Neural crest cell (in vitro differentiated cells): ENCODE results near the gene TNFAIP1. TPM values are rescaled to one million over a fixed set of nuclear protein-coding genes. Genes with fewer than 3 reads are reported as not detected.

Experiments
- DNase-seq: peaks from one replicate; pipeline ENCODE4 v3.0.0; 2021; ENCODE audit warnings: low read depth, mixed read lengths, low spot score
- H3K27ac Mint-ChIP-seq: one replicate; pipeline ENCODE4 v1.8.0; 2021; ENCODE audit warnings: mild to moderate bottlenecking, mixed read lengths; ENCODE audit not compliant: unreplicated experiment
- H3K27me3 Mint-ChIP-seq: 2 replicates; pipeline ENCODE4 v1.8.0; 2021; ENCODE audit warnings: low read depth, mild to moderate bottlenecking, mixed read lengths
- H3K36me3 Mint-ChIP-seq: 2 replicates; pipeline ENCODE4 v1.8.0; 2021; ENCODE audit warnings: low read depth, mild to moderate bottlenecking, mixed read lengths
- H3K4me1 Mint-ChIP-seq: 2 replicates; pipeline ENCODE4 v1.8.0; 2021; ENCODE audit warnings: mixed read lengths
- H3K4me3 Mint-ChIP-seq: one replicate; pipeline ENCODE4 v1.8.0; 2021; ENCODE audit warnings: mild to moderate bottlenecking, mixed read lengths
- H3K9me3 Mint-ChIP-seq: 2 replicates; pipeline ENCODE4 v1.8.0; 2021; ENCODE audit warnings: mixed read lengths
- total RNA-seq: library from RNA; stranded (reverse); gene quantifications from 2 replicates; pipeline ENCODE4 v1.2.1, GENCODE V29; 2021
- TF ChIP-seq, protein P1 (sequence below): fragments of 200-600 bp; sonication (generic); conservative IDR thresholded peaks from 2 replicates; pipeline ENCODE4 v1.5.0; 2021; ENCODE audit warnings: antibody characterized with exemption, mild to moderate bottlenecking

TNFAIP1 gene
- total RNA-seq, 1 donor from 2014 or later: 38.2 TPM

DNA sequence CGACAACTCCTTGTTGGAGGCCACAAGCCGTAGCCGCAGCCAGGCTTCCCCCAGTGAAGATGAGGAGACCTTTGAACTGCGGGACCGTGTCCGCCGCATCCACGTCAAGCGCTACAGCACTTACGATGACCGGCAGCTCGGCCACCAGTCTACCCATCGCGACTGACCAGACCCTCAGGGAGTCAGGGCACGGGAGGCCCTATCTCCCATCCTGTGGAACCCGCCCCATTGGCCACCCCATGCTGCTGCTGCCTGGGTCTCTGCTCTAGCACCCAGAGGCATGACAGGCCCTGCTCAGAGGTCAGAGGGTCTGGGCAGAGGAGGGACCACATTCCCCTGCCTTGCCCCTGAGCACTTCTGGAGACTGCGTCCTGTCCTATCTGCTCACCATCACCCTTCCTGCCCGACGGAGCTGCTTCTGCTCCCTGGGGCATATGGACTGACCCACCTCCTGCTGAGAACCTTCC lies 8.9 kb downstream of the TNFAIP1 start:
- TF ChIP-seq, protein P1, sequence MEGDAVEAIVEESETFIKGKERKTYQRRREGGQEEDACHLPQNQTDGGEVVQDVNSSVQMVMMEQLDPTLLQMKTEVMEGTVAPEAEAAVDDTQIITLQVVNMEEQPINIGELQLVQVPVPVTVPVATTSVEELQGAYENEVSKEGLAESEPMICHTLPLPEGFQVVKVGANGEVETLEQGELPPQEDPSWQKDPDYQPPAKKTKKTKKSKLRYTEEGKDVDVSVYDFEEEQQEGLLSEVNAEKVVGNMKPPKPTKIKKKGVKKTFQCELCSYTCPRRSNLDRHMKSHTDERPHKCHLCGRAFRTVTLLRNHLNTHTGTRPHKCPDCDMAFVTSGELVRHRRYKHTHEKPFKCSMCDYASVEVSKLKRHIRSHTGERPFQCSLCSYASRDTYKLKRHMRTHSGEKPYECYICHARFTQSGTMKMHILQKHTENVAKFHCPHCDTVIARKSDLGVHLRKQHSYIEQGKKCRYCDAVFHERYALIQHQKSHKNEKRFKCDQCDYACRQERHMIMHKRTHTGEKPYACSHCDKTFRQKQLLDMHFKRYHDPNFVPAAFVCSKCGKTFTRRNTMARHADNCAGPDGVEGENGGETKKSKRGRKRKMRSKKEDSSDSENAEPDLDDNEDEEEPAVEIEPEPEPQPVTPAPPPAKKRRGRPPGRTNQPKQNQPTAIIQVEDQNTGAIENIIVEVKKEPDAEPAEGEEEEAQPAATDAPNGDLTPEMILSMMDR: no peak
- no peaks in the 10 kb centered on the region for H3K4me1 Mint-ChIP-seq
- no peak overlapping the region for H3K27ac Mint-ChIP-seq

DNA sequence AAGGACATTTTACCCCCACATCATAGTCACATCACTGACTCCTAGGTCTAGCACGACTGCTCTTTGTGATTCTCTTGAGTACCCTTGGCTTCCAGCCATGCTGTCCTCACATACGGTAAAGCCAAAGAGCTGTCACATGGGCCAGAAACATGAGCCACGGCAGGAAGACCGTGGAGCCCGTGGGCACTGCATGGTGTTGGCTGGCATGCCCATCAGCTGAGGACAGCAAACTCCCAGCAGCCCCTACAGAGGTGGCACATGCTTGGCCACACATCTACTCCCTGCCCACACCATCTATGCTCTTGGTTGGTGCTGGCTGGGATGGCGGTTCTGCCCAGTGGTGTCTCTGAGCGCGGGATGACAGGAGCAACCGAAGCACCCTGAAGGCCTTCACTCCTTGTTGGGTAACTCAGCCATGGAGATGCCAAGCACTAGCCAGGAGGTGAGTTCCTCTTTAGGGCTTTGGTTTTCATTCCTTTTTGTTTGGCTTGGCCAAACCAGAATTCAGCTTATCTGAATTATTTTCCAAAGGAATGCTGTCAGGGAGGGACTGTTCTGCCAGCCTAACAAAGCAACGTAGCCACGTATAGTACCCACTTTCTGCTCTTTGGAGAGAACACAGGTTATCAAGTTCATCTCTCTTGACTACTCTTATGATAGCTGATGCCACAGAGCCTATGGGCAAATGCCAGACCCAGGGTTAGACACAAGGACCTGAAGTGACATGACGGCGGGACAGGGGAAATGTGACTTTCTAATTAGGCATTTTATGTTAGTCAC lies 10.0 kb downstream of the TNFAIP1 start:
- DNase-seq: no peak
- Mint-ChIP-seq H3K36me3 (peaks cover 5% of the 10 kb centered on the region), H3K4me3 (no peak overlapping the region), H3K27ac (no peak overlapping the region), H3K4me1 (no peaks in the 10 kb centered on the region), H3K27me3 (no peaks in the 10 kb centered on the region), H3K9me3 (no peaks in the 10 kb centered on the region)
- TF ChIP-seq, protein P1: no peak

More for the DNA sequence above, 8.9 kb downstream of the TNFAIP1 start:
- Mint-ChIP-seq H3K4me3 (peak overlapping the region; percentile 19), H3K9me3 (no peaks in the 10 kb centered on the region), H3K36me3 (peaks cover 5% of the 10 kb centered on the region), H3K27me3 (no peaks in the 10 kb centered on the region)
- DNase-seq: no peak

DNA sequence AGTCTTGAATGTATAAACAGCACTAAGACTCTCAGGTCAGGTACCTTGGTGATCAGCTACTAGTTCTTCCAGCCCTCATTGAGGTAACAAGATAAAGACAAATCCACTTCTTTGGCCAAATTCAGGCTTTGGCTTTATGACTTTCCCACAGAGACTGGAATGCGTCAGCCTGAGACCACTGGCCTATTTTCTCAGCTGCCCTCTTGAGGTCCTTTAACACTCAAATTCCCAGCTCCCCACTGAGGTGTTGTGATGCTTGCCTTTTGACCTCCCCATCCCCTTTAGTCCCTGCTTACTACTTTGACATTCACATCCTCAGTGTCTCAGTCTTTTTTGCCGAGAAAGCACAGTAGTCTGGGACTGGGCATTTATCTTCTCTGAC lies 10.6 kb downstream of the TNFAIP1 start:
- H3K4me3 Mint-ChIP-seq: no peak overlapping the region

DNA sequence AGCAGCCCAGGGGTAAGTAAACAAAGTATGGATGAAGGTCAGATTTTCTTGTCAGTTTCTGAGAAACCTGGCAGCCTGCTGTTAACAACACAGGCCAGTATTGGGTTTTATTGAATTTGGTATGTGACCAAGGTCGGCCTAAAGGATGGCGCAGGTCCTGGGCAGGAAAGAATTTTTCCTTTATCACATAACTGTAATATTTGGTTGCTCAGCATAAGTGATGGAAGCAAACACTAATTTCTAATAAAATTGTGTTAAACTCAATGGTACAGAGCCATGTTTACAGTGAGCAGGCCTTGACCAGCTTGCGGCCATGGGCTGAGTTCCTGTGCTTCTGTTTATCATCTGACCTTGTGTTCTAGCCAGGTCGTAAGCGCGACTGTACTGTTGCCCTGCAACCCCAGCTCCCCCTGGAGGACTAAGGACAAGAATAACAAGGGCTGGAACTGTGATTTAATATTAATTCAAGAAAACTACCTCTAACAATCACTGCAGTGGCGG lies 11.2 kb downstream of the TNFAIP1 start:
- peaks cover 12% of the 10 kb centered on the region for H3K36me3 Mint-ChIP-seq
- no peaks in the 10 kb centered on the region for H3K4me1 Mint-ChIP-seq
- no peaks in the 10 kb centered on the region for H3K9me3 Mint-ChIP-seq
- no peak overlapping the region for H3K27ac Mint-ChIP-seq
- H3K27me3 Mint-ChIP-seq: no peaks in the 10 kb centered on the region
- TF ChIP-seq, protein P1: peak; percentile 43
- DNase-seq: no peak
- H3K4me3 Mint-ChIP-seq: no peak overlapping the region

More for the DNA sequence above, 10.6 kb downstream of the TNFAIP1 start:
- no peak overlapping the region for H3K27ac Mint-ChIP-seq
- H3K9me3 Mint-ChIP-seq: no peaks in the 10 kb centered on the region
- TF ChIP-seq, protein P1: no peak
- no peaks in the 10 kb centered on the region for H3K27me3 Mint-ChIP-seq
- H3K4me1 Mint-ChIP-seq: no peaks in the 10 kb centered on the region
- no peak for DNase-seq
- peaks cover 10% of the 10 kb centered on the region for H3K36me3 Mint-ChIP-seq

DNA sequence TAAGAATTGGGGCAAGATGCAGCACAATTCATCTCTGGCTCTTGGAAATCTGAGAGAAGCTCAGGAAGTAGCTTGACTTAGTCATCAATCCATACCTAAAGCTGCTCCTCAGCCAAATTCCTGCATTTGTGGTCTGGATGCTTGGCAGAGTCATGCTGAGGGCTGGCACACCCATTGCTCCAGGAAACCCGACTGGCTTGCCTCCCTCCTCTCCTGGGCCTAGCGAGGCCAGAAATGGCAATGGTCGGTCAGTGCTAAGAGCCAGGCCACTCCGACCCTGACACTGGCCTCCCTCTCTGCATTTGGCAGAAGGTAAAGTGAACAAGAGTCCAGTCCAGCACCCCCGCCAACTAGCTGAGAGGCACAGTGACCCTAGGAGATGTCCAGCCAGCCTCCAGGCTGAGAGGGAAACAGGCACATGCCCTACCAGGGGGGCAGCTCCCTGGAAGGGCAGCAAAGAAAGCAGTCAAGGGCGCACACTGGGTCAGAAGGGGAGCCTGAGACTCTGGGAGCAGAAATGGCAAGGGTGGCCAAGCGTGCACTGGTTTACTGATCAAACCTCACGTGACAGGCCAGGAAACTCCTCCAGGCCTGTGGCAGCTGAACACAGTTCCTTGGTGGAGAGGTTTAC lies 11.8 kb downstream of the TNFAIP1 start:
- Mint-ChIP-seq H3K4me1 (no peaks in the 10 kb centered on the region), H3K4me3 (no peak overlapping the region), H3K27ac (peak overlapping the region; percentile 27), H3K36me3 (peaks cover 10% of the 10 kb centered on the region), H3K9me3 (no peaks in the 10 kb centered on the region), H3K27me3 (no peaks in the 10 kb centered on the region)
- TF ChIP-seq, protein P1: no peak
- no peak for DNase-seq
